Colonic mucosa (tissue), 4 donors: ENCODE data around the gene COA5. TPM values are rescaled to one million over a fixed set of nuclear protein-coding genes. Genes with fewer than 3 reads are reported as not detected.
A peak's percentile ranks its signal among the peaks of the same experiment; 100 is the strongest.

ENCODE experiments used
- DNase-seq: peaks from one replicate; pipeline ENCODE4 v3.0.0-alpha.2; 2020
- H3K27ac ChIP-seq: fragments of 200-600 bp; one replicate; pipeline ENCODE4 v1.8.0; 2021
- H3K27me3 ChIP-seq: fragments of 200-600 bp; one replicate; pipeline ENCODE4 v1.8.0; 2021
- H3K36me3 ChIP-seq: fragments of 200-600 bp; one replicate; pipeline ENCODE4 v1.8.0; 2021
- H3K4me1 ChIP-seq: fragments of 200-600 bp; one replicate; pipeline ENCODE4 v1.8.0; 2021; ENCODE audit warnings: mild to moderate bottlenecking
- H3K4me3 ChIP-seq: fragments of 200-600 bp; one replicate; pipeline ENCODE4 v1.8.0; 2021
- H3K9ac ChIP-seq, 2 donors: one replicate each; pipeline ENCODE4 v1.7.0; 2013; ENCODE audit warnings: control low read depth in 2 of 2, low read depth in 2 of 2, low read length in 2 of 2
- H3K9me3 ChIP-seq: fragments of 200-600 bp; one replicate; pipeline ENCODE4 v1.8.0; 2021
- CTCF ChIP-seq: fragments of 200-600 bp; IDR thresholded peaks from one replicate; pipeline ENCODE4 v1.8.0; 2022; ENCODE audit warnings: antibody characterized with exemption, mild to moderate bottlenecking
- intact Hi-C: fragments of 100-400 bp; cut with DNase I; formaldehyde crosslinking; loops from one replicate; pipeline ENCODE4 v1.14.1; 2022
- total RNA-seq, 2 donors: library from RNA; stranded (reverse); fragmentation: NEBNext Ultra II Directional in 1 of 2; extraction: Animal tissue kit (Norgen Biotek cat#: 25700) in 1 of 2; gene quantifications; one replicate each; pipeline ENCODE4 v1.2.1, GENCODE V29; 2021
- donor health status: healthy.
- donor health status: DM: no; HTN: no; CAD: no.
- donor health status: DM: no; HTN: no; CAD: no.

COA5 gene
- total RNA-seq, 2 donors from 2014 or later: 23.5 to 27.1 TPM

- no peaks in the 10 kb centered on the region for H3K27me3 ChIP-seq
- DNase-seq: no peak
- no peaks in the 10 kb centered on the region for H3K9me3 ChIP-seq
- H3K27ac ChIP-seq: no peak overlapping the region
- no peaks in the 10 kb centered on the region for H3K4me1 ChIP-seq
- no peak for TF ChIP-seq CTCF
- intact Hi-C loops: no loop called here
- H3K36me3 ChIP-seq: no peaks in the 10 kb centered on the region
- no peak overlapping the region for H3K4me3 ChIP-seq
- H3K9ac ChIP-seq: no peak overlapping the region
These were observed 36.5 kb downstream of the COA5 start for GRCh38 chr2:98571796-98572195.

- intact Hi-C loops: no loop called here
- Histone ChIP-seq H3K4me1 (no peaks in the 10 kb centered on the region), H3K4me3 (no peak overlapping the region), H3K36me3 (no peaks in the 10 kb centered on the region), H3K27me3 (no peaks in the 10 kb centered on the region), H3K9me3 (no peaks in the 10 kb centered on the region), H3K9ac (no peak overlapping the region), H3K27ac (no peak overlapping the region)
- no peak for TF ChIP-seq CTCF
- DNase-seq: no peak
These were observed 37.1 kb downstream of the COA5 start for GRCh38 chr2:98571121-98571701.

- Histone ChIP-seq H3K9ac (no peak overlapping the region), H3K27ac (no peak overlapping the region), H3K4me3 (no peak overlapping the region), H3K27me3 (no peaks in the 10 kb centered on the region), H3K4me1 (no peaks in the 10 kb centered on the region), H3K9me3 (no peaks in the 10 kb centered on the region), H3K36me3 (no peaks in the 10 kb centered on the region)
- intact Hi-C loops: no loop called here
- DNase-seq: no peak
- TF ChIP-seq CTCF: no peak
These were observed 38.0 kb downstream of the COA5 start for GRCh38 chr2:98570356-98570755.

GRCh38 chr2:98569915-98570314, 38.4 kb downstream of the COA5 start:
- Histone ChIP-seq H3K36me3 (no peaks in the 10 kb centered on the region), H3K9me3 (no peaks in the 10 kb centered on the region), H3K4me1 (no peaks in the 10 kb centered on the region), H3K9ac (no peak overlapping the region), H3K4me3 (no peak overlapping the region), H3K27me3 (no peaks in the 10 kb centered on the region), H3K27ac (no peak overlapping the region)
- DNase-seq: no peak
- intact Hi-C loops: loop anchor here (5.0 to 10.0 kb wide), 2 partner anchors 32 to 125 kb away; partner anchors contain the start of gene INPP4A
- no peak for TF ChIP-seq CTCF

- Histone ChIP-seq H3K27me3 (no peaks in the 10 kb centered on the region), H3K9me3 (no peaks in the 10 kb centered on the region), H3K36me3 (no peaks in the 10 kb centered on the region), H3K4me1 (no peaks in the 10 kb centered on the region), H3K27ac (no peak overlapping the region), H3K4me3 (no peak overlapping the region), H3K9ac (no peak overlapping the region)
- DNase-seq: peak; percentile 70
- intact Hi-C loops: loop anchor here (5.0 to 10.0 kb wide), 2 partner anchors 33 to 124 kb away; partner anchors contain the start of gene INPP4A
- peak; percentile 91 for TF ChIP-seq CTCF
These were observed 39.0 kb downstream of the COA5 start for GRCh38 chr2:98569197-98569793.
